NT2/D1 (cell line): Measurements from ENCODE around the gene NT5DC2.
A peak's percentile ranks its signal among the peaks of the same experiment; 100 is the strongest.

Experiments used
- DNase-seq: peaks from one replicate; pipeline ENCODE4 v3.0.0-alpha.2; 2011; ENCODE audit warnings: low read depth, low spot score
- H3K27me3 ChIP-seq: 2 replicates; pipeline ENCODE4 v1.6.0; 2011; ENCODE audit warnings: mild to moderate bottlenecking; ENCODE audit not compliant: insufficient read length, insufficient read depth
- H3K36me3 ChIP-seq: 2 replicates; pipeline ENCODE4 v1.6.1; 2011; ENCODE audit warnings: mild to moderate bottlenecking, low read length, mixed read lengths; ENCODE audit not compliant: insufficient read depth, insufficient read length
- H3K4me1 ChIP-seq: 2 replicates; pipeline ENCODE4 v1.5.1; 2011; ENCODE audit not compliant: insufficient read depth, insufficient read length
- H3K4me3 ChIP-seq: 2 replicates; pipeline ENCODE4 v1.5.1; 2011; ENCODE audit warnings: low read depth; ENCODE audit not compliant: insufficient read length
- H3K9ac ChIP-seq: 2 replicates; pipeline ENCODE4 v1.6.0; 2011; ENCODE audit warnings: low read depth; ENCODE audit not compliant: insufficient read length
- H3K9me3 ChIP-seq: 2 replicates; pipeline ENCODE4 v1.5.1; 2011; ENCODE audit warnings: mild to moderate bottlenecking, low read length; ENCODE audit not compliant: insufficient read depth
- SUZ12 ChIP-seq: IDR thresholded peaks from 2 replicates; pipeline ENCODE4 v1.6.1; 2011; ENCODE audit not compliant: insufficient read length, insufficient read depth; ENCODE audit errors: extremely low read depth
- YY1 ChIP-seq: IDR thresholded peaks from 2 replicates; pipeline ENCODE4 v1.6.1; 2011; ENCODE audit not compliant: insufficient read length, insufficient read depth
- ZNF274 ChIP-seq: IDR thresholded peaks from 2 replicates; pipeline ENCODE4 v1.6.1; 2011; ENCODE audit warnings: mild to moderate bottlenecking, low read depth, low read length

NT5DC2 gene

DNA sequence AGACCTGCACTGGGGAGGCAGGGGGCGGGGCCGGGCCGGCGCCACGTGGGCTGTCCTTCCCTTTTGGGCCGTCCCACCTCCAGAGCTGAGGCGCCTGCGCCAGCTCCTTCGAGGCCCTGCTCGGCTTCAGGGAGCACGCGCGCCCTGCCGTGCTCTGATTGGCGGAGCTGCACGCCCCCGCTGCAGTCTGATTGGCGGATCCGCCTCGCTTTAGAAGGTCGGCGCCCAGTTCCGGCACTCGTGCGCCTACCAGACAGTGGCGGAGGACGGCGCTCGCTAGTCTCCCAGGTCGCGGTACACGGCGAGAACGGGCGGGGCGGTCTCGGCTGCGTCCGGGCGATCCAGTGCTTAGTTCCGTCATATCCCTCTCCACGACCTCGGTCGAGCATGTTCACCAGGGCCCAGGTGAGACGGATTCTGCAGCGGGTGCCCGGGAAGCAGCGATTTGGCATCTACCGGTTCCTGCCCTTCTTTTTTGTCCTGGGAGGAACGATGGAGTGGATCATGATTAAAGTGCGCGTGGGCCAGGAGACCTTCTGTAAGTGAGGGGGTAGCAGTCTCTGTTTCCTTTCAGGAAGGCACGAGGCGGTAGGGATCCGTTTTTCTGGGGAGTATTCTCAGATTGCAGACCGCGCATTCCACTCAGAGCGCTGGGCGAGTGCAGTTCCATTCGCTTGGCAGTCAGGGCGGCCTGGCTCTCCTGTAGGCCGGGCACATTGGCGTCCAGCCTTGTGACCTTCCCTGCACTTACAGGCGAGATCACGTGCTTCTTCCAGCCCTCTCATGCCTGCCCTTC lies 2.9 kb upstream of the NT5DC2 start, which contains the start of gene UQCC5:
Gene UQCC5, plus strand, starts transcription at position 237 of the 796 bp plus-strand sequence. Its CDS starts 151 bp downstream, at position 388.
- peak; percentile 98 for DNase-seq
- TF ChIP-seq SUZ12 = no peak
- no peak for TF ChIP-seq YY1
- TF ChIP-seq ZNF274 = no peak
- Histone ChIP-seq H3K27me3 (no peaks in the 10 kb centered on the region), H3K9me3 (no peaks in the 10 kb centered on the region), H3K36me3 (peaks cover 43% of the 10 kb centered on the region), H3K4me1 (peaks cover 16% of the 10 kb centered on the region), H3K4me3 (peak within 1 kb of the TSS; percentile 97), H3K9ac (peak within 1 kb of the TSS; percentile 99)

DNA sequence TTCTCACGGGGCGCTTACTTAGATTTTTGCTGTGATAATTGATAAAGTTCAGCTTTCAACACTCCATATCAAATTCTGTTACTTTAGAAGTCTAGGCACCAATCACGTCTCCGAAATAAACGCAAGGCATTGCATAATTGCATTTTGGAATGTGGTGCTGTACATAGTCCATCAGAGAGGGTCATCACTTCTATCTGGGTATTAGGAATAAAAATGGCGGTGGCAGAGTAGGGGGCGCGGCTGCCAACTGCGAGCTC lies 2.4 kb upstream of the NT5DC2 start:
- Histone ChIP-seq H3K9ac (no peak overlapping the region), H3K4me1 (peaks cover 17% of the 10 kb centered on the region), H3K9me3 (no peaks in the 10 kb centered on the region), H3K36me3 (peaks cover 43% of the 10 kb centered on the region), H3K4me3 (no peak overlapping the region), H3K27me3 (no peaks in the 10 kb centered on the region)
- DNase-seq = no peak
- TF ChIP-seq YY1 (peak; percentile 42), SUZ12 (no peak), ZNF274 (no peak)

DNA sequence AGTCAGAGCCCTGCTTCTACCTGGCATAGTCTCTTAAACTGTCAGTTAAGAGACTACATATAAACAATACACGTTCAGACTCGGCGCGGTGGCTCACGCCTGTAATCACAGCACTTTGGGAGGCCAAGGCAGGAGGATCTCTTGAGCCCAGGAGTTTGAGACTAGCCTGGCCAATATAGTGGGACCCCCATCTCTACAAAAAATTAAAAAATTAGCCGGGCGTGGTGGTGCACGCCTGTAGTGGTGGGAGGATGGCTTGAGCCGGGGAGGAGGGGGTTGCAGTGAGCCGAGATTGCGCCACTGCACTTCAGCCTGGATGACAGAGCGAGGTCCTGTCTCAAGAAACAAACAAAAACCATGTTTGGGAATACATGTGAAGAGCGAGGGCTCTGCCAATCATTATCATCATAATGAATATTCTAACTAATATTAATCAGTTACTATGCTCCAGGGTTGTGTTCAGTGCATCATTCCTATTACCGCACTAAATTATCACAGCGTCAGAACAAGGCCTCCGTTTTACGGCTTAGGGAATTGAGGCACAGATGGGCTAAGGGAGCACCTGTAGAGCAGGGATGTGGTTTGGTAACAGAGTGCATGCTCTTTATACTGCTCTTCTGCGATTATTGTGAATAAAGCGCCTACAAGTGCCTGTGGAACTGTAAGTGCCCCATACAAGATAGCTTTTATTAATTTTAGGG lies 1.9 kb upstream of the NT5DC2 start:
- no peaks in the 10 kb centered on the region for H3K27me3 ChIP-seq
- H3K9ac ChIP-seq = no peak overlapping the region
- H3K4me1 ChIP-seq = peaks cover 17% of the 10 kb centered on the region
- TF ChIP-seq SUZ12 (no peak), ZNF274 (no peak), YY1 (no peak)
- DNase-seq = no peak
- H3K4me3 ChIP-seq = no peak overlapping the region
- no peaks in the 10 kb centered on the region for H3K9me3 ChIP-seq
- H3K36me3 ChIP-seq = peaks cover 45% of the 10 kb centered on the region

GRCh38 chr3:52534281-52535183 lies 875 bp upstream of the NT5DC2 start:
- Histone ChIP-seq H3K27me3 (no peaks in the 10 kb centered on the region), H3K4me3 (peak overlapping the region; percentile 54), H3K36me3 (peaks cover 50% of the 10 kb centered on the region), H3K9me3 (no peaks in the 10 kb centered on the region), H3K4me1 (peaks cover 17% of the 10 kb centered on the region), H3K9ac (peak overlapping the region; percentile 83)
- TF ChIP-seq YY1 = no peak
- TF ChIP-seq SUZ12 = no peak
- TF ChIP-seq ZNF274 = no peak
- no peak for DNase-seq

- TF ChIP-seq ZNF274 = no peak
- TF ChIP-seq YY1 = no peak
- no peak for TF ChIP-seq SUZ12
- H3K4me1 ChIP-seq = peaks cover 18% of the 10 kb centered on the region
- DNase-seq = peak; percentile 13
- peak overlapping the region; percentile 96 for H3K9ac ChIP-seq
- no peaks in the 10 kb centered on the region for H3K9me3 ChIP-seq
- peaks cover 52% of the 10 kb centered on the region for H3K36me3 ChIP-seq
- H3K4me3 ChIP-seq = peak overlapping the region; percentile 91
- H3K27me3 ChIP-seq = no peaks in the 10 kb centered on the region
Observed at GRCh38 chr3:52532838-52533622, 627 bp downstream of the NT5DC2 start.

- TF ChIP-seq YY1 (no peak), SUZ12 (no peak), ZNF274 (no peak)
- DNase-seq = no peak
- H3K27me3 ChIP-seq = no peaks in the 10 kb centered on the region
- H3K9ac ChIP-seq = peak overlapping the region; percentile 96
- H3K36me3 ChIP-seq = peaks cover 52% of the 10 kb centered on the region
- H3K4me1 ChIP-seq = peaks cover 22% of the 10 kb centered on the region
- H3K9me3 ChIP-seq = no peaks in the 10 kb centered on the region
- peak overlapping the region; percentile 91 for H3K4me3 ChIP-seq
Observed at GRCh38 chr3:52532517-52532837, 1.2 kb downstream of the NT5DC2 start.
